KOPT-K1 (cell line): Measurements from ENCODE around the gene PRKN.

Experiments used
- H3K27ac ChIP-seq: fragments of 200-600 bp; sonication (generic); 2 replicates; pipeline ENCODE4 v1.5.1; 2016; ENCODE audit warnings: antibody characterized with exemption, mild to moderate bottlenecking, low read depth, low read length; ENCODE audit not compliant: poor library complexity, severe bottlenecking
- H3K36me3 ChIP-seq: fragments of 200-600 bp; sonication (generic); 2 replicates; pipeline ENCODE4 v1.5.1; 2017; ENCODE audit warnings: antibody characterized with exemption, mild to moderate bottlenecking, low read length, moderate library complexity; ENCODE audit not compliant: insufficient read depth
- H3K9me3 ChIP-seq: fragments of 200-600 bp; sonication (generic); 2 replicates; pipeline ENCODE4 v1.5.1; 2017; ENCODE audit warnings: antibody characterized with exemption, low read length, mild to moderate bottlenecking; ENCODE audit not compliant: insufficient read depth, poor library complexity, severe bottlenecking

PRKN gene

GRCh38 chr6:161370880-161371279, 1356.7 kb downstream of the PRKN start:
- H3K36me3 ChIP-seq = no peaks in the 10 kb centered on the region
- no peaks in the 10 kb centered on the region for H3K9me3 ChIP-seq
- no peak overlapping the region for H3K27ac ChIP-seq

DNA sequence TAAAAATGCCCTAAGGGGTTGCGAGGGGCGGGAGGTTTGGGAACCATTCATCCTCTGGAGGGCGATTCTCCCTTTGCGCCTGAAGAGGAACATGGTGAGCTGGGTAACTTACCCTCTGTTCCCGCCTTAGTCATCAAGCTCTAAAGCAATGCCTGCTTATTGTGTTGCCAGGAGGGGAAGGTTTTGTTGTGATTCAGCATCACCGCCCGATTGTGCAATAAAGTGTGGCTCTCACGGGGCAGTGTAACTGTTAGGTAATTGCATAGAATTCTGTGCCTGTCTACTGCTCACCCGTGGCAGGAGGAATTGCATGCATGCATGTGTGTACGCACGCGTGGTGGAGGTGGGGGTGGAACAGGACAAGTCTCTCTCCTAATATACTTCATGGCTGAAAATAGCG, 1358.2 kb downstream of the PRKN start:
- Histone ChIP-seq H3K27ac (no peak overlapping the region), H3K9me3 (no peaks in the 10 kb centered on the region), H3K36me3 (no peaks in the 10 kb centered on the region)

GRCh38 chr6:161368514-161368913, 1359.1 kb downstream of the PRKN start:
- Histone ChIP-seq H3K36me3 (no peaks in the 10 kb centered on the region), H3K9me3 (peaks cover 3% of the 10 kb centered on the region), H3K27ac (no peak overlapping the region)

GRCh38 chr6:161367472-161367871, 1360.1 kb downstream of the PRKN start:
- H3K9me3 ChIP-seq = peaks cover 12% of the 10 kb centered on the region
- no peak overlapping the region for H3K27ac ChIP-seq
- no peaks in the 10 kb centered on the region for H3K36me3 ChIP-seq

GRCh38 chr6:161366301-161366923, 1361.2 kb downstream of the PRKN start:
- Histone ChIP-seq H3K27ac (no peak overlapping the region), H3K36me3 (no peaks in the 10 kb centered on the region), H3K9me3 (peaks cover 22% of the 10 kb centered on the region)

- Histone ChIP-seq H3K27ac (no peak overlapping the region), H3K36me3 (no peaks in the 10 kb centered on the region), H3K9me3 (peaks cover 25% of the 10 kb centered on the region)
These were observed 1361.9 kb downstream of the PRKN start for GRCh38 chr6:161365633-161366032.

DNA sequence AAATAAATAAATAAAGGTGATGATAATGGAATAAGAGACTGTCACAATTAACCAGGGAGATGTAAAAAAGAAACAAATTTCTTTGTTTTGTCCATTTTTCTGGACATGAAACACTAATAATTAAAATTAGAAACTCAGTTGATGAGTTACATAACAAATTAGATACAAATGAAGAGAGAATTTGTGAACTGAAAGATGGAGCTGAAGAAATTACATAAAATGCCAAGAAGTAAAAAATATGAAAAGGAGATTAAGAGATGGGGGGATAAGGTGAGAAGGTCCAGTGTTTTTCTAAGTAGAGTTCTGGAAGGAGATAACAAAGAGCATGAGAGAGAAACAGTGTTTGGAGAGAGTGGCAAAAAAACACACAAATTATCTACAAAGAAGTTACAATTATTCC, 1364.3 kb downstream of the PRKN start:
- peaks cover 25% of the 10 kb centered on the region for H3K9me3 ChIP-seq
- H3K36me3 ChIP-seq = no peaks in the 10 kb centered on the region
- no peak overlapping the region for H3K27ac ChIP-seq

DNA sequence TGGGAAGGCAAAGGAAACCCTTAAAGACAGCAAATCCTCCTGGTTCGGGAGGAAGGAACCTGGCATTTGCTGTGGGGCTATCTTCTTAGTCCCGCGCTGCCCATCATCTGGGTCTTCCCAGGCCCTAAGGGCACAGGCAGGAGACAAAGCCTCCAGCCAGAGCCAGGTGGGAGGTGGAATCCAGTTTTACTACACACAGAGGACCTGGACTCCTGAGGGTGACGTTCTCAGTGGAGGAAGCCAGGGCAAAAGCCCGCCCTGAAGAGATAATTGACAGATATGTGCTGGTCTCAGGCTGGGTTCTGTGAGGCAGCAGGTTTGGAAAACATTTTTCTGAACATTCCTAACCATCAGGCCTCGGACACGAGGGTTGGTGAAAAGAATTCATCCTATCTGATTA, 1365.3 kb downstream of the PRKN start:
- no peaks in the 10 kb centered on the region for H3K36me3 ChIP-seq
- H3K27ac ChIP-seq = no peak overlapping the region
- H3K9me3 ChIP-seq = peaks cover 25% of the 10 kb centered on the region

DNA sequence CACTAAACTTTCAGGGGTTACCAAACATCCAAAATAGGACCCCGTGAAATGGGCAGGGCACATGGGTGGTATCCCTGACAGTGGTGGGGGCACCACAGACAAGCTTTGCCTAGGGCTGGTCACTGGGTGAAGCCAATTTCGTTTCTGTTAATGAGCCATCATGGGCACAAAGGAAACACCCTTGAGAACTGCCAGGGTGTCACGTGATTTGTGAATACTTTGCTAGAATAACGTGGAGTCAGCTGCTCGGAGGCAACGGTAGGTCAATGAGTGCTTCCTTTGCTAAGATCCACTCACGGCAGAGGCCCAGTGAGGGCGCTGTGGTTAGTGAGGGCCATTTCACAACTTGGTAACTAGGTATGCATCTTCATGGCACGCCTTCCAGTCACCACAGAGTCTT, 1366.0 kb downstream of the PRKN start:
- Histone ChIP-seq H3K36me3 (no peaks in the 10 kb centered on the region), H3K27ac (no peak overlapping the region), H3K9me3 (peaks cover 25% of the 10 kb centered on the region)

DNA sequence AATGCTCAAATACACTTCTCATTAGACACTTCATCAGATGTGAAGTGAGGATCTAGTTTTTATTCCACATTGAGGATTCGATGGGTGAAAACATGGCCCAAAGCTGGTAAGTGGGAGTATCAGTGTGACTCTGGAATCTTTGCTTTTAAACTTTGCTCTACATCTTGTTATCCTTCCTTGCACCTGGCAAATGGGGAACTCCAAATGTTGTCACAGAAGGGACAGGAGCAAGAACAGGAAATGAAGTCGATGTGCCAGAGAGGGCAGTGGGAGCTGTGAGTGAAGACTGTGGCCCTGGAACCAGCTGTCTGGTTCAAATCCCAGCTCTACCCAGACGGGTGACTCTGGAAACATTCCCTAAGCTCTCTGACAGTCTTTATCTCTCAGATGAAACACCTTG, 1367.0 kb downstream of the PRKN start:
- no peak overlapping the region for H3K27ac ChIP-seq
- H3K9me3 ChIP-seq = peaks cover 25% of the 10 kb centered on the region
- H3K36me3 ChIP-seq = no peaks in the 10 kb centered on the region

DNA sequence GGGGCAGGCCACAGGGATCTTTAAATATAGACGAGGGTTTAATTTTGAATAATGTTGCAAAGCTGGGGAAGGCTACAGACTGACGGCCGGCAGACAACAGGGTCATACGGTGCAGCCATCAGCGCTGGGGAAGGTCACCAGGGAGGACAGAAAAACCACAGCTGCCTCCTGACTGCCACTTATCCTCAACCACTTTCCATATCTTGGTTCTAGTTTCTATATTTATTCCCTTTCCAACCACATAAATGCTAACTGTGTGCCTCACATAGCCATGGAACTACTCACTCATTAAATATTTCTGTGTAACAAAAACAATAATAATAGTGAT, 1368.0 kb downstream of the PRKN start:
- Histone ChIP-seq H3K27ac (no peak overlapping the region), H3K36me3 (no peaks in the 10 kb centered on the region), H3K9me3 (peaks cover 25% of the 10 kb centered on the region)

- Histone ChIP-seq H3K36me3 (no peaks in the 10 kb centered on the region), H3K9me3 (peaks cover 2% of the 10 kb centered on the region), H3K27ac (no peak overlapping the region)
These were observed 1371.3 kb downstream of the PRKN start for GRCh38 chr6:161356167-161356854.

- Histone ChIP-seq H3K9me3 (no peaks in the 10 kb centered on the region), H3K36me3 (no peaks in the 10 kb centered on the region), H3K27ac (no peak overlapping the region)
These were observed 1371.9 kb downstream of the PRKN start for GRCh38 chr6:161355696-161356095.

- Histone ChIP-seq H3K36me3 (no peaks in the 10 kb centered on the region), H3K27ac (no peak overlapping the region), H3K9me3 (no peaks in the 10 kb centered on the region)
These were observed 1372.6 kb downstream of the PRKN start for GRCh38 chr6:161354956-161355355.

- no peaks in the 10 kb centered on the region for H3K9me3 ChIP-seq
- no peaks in the 10 kb centered on the region for H3K36me3 ChIP-seq
- no peak overlapping the region for H3K27ac ChIP-seq
These were observed 1373.2 kb downstream of the PRKN start for GRCh38 chr6:161354276-161354840.

GRCh38 chr6:161353208-161353613, 1374.4 kb downstream of the PRKN start:
- Histone ChIP-seq H3K27ac (no peak overlapping the region), H3K36me3 (no peaks in the 10 kb centered on the region), H3K9me3 (no peaks in the 10 kb centered on the region)
